OCI-LY3 (cell line): ENCODE data around the gene ANKRD44.

Experiments
- EZH2phosphoT487 ChIP-seq: fragments of 200-600 bp; shearing (Covaris generic); IDR thresholded peaks from 2 replicates; pipeline ENCODE4 v1.6.1; 2018; ENCODE audit warnings: antibody characterized with exemption, mixed run types, low read depth
- TF ChIP-seq, protein P1 (sequence below): fragments of 200-600, 300-600 bp; sonication (generic); IDR thresholded peaks from 2 replicates; pipeline ENCODE4 v1.5.1; 2014; ENCODE audit warnings: antibody characterized with exemption, low read length, low read depth

DNA sequence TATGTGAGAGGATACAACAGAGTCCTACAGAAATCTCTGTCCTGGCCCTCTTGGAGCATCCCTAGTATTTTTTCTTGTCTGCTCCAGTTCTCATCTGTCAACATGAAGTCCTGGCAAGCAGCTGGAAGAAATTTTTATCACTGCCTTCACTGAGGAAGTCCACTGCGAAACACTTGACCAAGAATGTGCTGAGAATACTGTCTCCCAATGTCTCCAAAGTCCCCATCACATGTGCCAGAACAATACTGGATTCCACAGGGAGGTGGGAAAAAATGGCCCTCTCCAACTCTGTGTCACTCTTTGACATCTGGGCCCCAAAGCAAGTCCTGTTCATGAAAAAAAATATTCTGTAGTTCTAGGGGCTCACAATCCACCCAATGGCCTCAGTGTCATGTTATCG is 351.3 kb downstream of the ANKRD44 start:
- TF ChIP-seq, protein P1, sequence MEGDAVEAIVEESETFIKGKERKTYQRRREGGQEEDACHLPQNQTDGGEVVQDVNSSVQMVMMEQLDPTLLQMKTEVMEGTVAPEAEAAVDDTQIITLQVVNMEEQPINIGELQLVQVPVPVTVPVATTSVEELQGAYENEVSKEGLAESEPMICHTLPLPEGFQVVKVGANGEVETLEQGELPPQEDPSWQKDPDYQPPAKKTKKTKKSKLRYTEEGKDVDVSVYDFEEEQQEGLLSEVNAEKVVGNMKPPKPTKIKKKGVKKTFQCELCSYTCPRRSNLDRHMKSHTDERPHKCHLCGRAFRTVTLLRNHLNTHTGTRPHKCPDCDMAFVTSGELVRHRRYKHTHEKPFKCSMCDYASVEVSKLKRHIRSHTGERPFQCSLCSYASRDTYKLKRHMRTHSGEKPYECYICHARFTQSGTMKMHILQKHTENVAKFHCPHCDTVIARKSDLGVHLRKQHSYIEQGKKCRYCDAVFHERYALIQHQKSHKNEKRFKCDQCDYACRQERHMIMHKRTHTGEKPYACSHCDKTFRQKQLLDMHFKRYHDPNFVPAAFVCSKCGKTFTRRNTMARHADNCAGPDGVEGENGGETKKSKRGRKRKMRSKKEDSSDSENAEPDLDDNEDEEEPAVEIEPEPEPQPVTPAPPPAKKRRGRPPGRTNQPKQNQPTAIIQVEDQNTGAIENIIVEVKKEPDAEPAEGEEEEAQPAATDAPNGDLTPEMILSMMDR, result no peak
- TF ChIP-seq EZH2phosphoT487, result no peak
